HG03139 (cell line): ENCODE results near the gene GFER.
"Not testable (repeated sequence)": the region's sequence is repeated elsewhere in the genome, so short reads cannot be mapped to it uniquely, and the experiment has no call there.

Source experiments
- ATAC-seq: cut with Tn5 transposase; IDR thresholded peaks from one replicate; pipeline ENCODE4 v1.9.1; 2021; ENCODE audit not compliant: unreplicated experiment

The GFER gene

GRCh38 chr16:1957434-1958142 lies 26.4 kb upstream of the GFER start:
- not testable (repeated sequence) for ATAC-seq

- ATAC-seq, result not testable (repeated sequence)
These were observed 25.9 kb upstream of the GFER start for GRCh38 chr16:1958143-1958491.

DNA sequence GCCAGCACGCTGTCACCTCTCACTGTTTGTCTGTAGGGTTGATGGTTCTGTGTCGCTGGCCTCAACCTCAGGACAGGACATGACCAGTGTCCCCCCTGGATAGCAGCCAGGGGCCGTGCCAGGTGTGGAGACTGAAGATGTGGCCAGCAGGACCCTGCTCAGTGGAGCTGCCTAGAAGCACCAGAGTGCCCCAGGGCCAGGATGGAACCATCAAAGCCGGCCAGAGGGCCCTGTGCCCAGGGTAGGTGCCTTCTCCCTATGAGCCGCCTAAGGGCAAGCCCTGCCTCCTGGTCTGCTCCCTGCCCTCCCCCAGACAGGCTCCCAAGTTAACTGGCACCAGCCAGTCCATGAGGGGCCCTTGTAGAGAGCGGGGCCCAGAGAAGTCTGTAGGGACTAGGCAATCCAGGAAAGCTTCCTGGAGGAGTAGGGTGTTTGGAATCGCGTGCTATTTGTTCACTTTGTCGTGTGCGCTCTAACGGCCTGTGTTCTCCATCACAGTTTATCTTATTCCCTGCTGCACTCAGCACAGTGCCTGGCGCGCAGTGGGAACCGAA lies 25.2 kb upstream of the GFER start:
- ATAC-seq, result no peak

- peak; percentile 45 for ATAC-seq
These were observed 24.5 kb upstream of the GFER start, which contains the start of gene NDUFB10 for GRCh38 chr16:1959269-1960039. Gene NDUFB10 (plus strand): TSS chr16:1959538. CDS start chr16:1959625, 87 bp downstream.

DNA sequence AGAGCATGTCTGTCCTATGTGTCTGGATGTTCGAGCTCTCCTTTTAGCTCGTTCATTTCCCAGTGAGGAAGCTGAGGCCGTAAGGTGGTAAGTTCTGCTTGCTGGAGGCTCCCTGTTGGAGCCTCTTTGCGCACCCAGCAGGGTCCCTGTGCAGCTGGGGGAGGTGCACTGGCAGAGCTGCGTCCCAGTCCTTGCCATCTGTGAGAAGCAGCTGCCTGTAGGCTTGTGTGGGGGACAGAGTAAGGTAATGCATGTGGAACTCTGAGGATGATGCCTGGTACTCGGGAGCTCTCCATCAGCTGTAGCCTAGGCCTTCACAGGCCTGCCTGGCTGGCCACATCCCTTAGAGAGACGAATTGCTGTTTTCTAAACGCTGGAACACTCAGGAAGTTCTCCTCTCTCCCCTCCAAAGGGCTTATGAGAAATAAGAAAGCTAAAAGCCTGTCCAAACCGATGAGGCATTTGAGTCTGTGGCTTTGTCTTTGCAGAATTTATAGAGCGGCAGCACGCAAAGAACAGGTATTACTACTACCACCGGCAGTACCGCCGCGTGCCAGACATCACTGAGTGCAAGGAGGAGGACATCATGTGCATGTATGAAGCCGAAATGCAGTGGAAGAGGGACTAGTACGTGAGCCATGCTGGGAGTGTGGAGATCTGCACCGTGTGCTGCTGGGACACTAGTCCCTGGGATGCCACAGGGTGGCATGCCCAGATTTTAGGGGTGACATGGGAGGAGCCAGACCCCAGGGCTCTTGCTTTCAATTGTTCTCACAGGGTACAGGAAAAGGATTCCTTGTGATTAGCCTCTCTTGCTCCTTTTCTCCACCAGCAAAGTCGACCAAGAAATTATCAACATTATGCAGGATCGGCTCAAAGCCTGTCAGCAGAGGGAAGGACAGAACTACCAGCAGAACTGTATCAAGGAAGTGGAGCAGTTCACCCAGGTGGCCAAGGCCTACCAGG lies 23.0 kb upstream of the GFER start:
- ATAC-seq, result no peak

DNA sequence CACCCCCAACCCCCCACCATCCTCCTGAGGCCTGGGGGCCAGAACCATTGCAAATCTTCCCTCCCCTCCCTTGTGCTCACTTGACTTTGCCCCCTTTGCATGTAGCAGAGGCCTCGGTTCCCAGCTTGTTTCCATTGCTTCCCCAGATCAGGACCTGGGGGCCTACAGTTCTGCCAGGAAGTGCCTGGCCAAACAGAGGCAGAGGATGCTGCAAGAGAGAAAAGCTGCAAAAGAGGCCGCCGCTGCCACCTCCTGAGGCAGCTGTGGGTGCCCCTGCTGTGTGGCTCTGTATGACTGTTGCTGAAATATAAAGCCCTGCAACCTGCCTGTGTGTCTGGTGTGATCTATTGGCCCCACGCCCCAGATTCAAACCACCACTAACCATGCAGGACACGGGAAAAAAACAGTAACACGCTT lies 22.3 kb upstream of the GFER start:
- ATAC-seq, result no peak

GRCh38 chr16:1962161-1963153 lies 21.5 kb upstream of the GFER start:
- ATAC-seq, result not testable (repeated sequence)

DNA sequence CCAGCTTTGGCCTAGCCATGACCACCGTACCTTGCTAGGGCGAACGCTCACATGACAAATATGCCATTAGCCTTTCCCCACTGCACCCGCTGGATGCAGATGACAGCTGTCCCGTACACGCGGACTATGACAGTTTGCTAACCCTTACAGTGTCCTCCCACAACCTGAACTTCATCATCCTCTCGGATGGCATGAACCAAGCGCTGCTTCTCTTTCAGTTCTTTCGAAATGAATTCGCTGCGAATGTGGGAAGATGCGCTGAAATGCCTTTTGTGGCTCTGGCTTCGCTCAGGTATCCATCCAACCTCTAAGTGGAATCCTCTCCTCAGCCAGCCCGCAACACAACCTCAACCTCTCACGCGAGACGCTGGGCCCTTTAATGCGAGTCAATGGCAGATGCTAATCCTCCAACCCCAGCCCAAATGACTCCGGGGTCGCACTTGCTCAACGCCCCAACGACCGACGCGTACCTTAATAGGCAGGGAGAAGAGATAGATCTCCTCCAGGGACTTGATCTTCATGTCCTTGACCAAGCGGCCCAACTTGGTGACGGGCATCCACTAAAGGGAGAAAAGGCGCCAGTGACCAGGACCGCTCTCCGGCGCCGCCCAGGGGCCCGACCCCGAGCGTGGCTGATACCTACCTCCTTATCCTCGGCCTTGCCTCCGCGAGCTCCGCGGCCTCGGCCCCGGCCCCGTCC lies 20.0 kb upstream of the GFER start:
- ATAC-seq, result no peak

DNA sequence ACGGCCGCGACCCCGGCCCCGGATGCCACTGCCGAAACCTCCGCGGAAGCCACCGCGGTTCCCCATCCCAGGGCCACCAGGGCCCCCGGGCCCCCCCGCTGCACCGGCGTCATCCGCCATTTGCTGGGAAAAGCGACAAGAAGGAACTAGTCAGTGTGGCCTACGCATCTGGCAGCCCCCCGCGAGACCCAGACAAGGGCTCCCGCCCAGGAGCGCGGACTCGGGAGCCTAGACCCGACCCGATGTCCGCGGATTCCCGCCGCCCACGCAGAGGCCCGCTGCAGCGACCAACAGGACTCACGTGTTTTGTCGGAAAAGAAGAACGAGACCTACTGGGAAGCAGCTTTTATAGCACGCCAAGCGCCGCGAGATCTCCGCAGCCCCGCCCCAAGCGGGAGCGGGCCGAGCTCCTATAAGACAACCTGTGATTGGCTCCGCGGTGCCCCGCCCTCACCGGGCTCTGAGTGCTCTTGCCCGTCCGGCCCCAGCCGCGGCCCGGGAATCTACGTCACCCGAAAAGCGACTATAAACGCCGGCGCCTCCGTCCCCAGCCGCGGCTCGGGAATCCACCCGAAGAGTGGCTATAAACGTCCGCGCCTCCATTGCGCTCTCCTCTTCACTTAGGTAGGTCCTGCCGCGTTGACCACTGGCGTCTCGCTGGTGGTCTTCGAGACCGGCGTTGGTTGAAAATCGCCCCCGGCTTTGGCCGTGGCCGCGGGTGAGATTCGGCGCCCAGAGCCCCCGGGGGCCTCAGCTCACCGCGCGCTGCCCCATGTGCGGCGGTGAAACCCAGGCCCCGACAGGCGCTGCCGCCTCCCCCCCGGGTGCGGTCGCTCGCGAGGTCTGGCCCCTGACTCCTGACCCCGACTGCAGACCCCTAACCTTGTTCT lies 19.2 kb upstream of the GFER start, which contains the start of gene RPS2:
TSS of gene RPS2 (minus strand) at position 321 of the 890 bp plus-strand sequence. CDS start at position 120, 201 bp downstream.
- peak; percentile 85 for ATAC-seq

GRCh38 chr16:1965396-1966001 lies 18.5 kb upstream of the GFER start:
- no peak for ATAC-seq

GRCh38 chr16:1966460-1966859 lies 17.5 kb upstream of the GFER start, which contains the start of gene RNF151:
Gene RNF151 (plus strand): TSS chr16:1966856. CDS start chr16:1966882, 26 bp downstream.
- ATAC-seq, result no peak

- no peak for ATAC-seq
These were observed 15.6 kb upstream of the GFER start for GRCh38 chr16:1968146-1968953.

- peak; percentile 80 for ATAC-seq
These were observed 12.1 kb upstream of the GFER start, which contains the start of gene TBL3 for GRCh38 chr16:1971796-1972489. Gene TBL3 (plus strand): TSS chr16:1972053. CDS start chr16:1972165, 112 bp downstream.

- no peak for ATAC-seq
These were observed 11.5 kb upstream of the GFER start for GRCh38 chr16:1972490-1972877.

DNA sequence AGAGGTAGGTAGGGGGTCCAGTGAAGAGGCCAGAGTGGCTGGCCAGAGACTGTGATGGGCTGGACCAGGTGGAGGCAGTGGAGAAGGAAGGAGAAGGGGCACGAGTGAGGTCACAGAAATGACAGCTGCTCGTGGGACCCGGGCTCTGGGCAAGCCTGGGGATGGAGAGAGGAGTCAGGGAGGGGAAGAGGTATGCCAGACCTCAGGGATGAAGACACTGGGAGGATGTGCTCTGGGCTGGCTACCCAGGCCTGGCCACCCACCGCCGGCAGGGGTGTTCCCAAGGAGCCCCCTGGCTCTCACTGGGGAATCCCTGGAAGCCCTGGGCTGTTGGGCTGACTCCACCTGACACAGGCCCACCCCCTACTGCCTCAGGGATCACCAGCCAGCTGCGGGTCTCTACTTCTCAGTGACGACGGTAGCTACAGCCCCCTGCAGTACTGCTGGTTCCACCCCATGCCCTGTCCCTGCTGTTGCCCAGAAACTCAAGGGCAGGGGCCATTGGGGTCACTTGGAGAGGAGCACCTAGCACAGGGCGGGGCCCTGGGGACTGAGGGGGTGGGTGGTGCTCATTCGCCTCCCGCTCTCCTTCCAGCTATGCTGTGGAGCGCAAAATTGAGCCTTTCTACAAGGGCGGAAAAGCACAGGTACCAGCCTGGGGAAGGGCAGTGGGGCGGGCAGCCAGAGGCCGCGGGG lies 10.4 kb upstream of the GFER start:
- ATAC-seq, result no peak
